Measurements from ENCODE around the gene DCBLD2. TPM values are rescaled to one million over a fixed set of nuclear protein-coding genes. Genes with fewer than 3 reads are reported as not detected.

DCBLD2 gene
- total RNA-seq, 1 experiment from 2014 or later, result 48.0 TPM

DNA sequence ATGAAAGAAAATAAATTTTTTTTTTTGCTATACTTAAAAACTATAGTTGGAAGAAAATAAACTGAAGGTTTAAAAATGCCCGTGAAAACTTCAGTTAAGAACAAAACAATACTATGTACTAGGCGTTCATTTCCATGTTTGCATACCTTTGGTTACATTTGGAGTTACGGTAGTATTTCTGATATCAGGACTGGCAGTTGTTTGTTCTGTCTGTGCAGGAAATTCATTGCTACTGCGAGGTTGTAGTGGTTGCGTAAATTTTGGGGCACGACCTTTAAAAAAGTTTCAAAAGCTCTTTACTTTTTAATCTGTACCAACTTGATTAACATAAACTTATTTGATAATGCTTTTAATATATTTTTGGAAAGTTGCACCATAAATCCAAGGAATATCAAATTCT lies 90.4 kb downstream of the DCBLD2 start:
- Histone ChIP-seq H2AFZ (ENCODE audit: low read length) (no peak overlapping the region), H4K5ac (ENCODE audit: insufficient read length, low read depth, low read length) (no peak overlapping the region), H3K4ac (ENCODE audit: low read depth, low read length) (no peak overlapping the region), H4K20me1 (ENCODE audit: control insufficient read depth, insufficient read depth, insufficient read length) (no peaks in the 10 kb centered on the region), H3K4me2 (ENCODE audit: insufficient read depth, insufficient read length, low read length) (no peak overlapping the region), H3K23ac (ENCODE audit: insufficient read length, low read depth, low read length) (no peak overlapping the region), H2BK12ac (ENCODE audit: insufficient read length, low read depth, low read length) (no peak overlapping the region), H2BK120ac (ENCODE audit: low read depth, low read length, poor library complexity, severe bottlenecking) (no peak overlapping the region), H3K79me2 (ENCODE audit: insufficient read depth, low read length) (no peaks in the 10 kb centered on the region), H3K14ac (ENCODE audit: insufficient read depth, low read length) (no peak overlapping the region), H4K91ac (ENCODE audit: insufficient read length, low read depth, low read length) (no peak overlapping the region), H2BK5ac (ENCODE audit: insufficient read length, low read length) (no peak overlapping the region), H3K9me3 (ENCODE audit: control insufficient read depth, low read depth, low read length) (no peaks in the 10 kb centered on the region), H2BK15ac (ENCODE audit: low read depth, low read length) (no peak overlapping the region), H3K4me1 (ENCODE audit: insufficient read depth, low read length) (no peaks in the 10 kb centered on the region), H3K18ac (ENCODE audit: insufficient read length, low read depth, low read length) (no peak overlapping the region), H3T11ph (ENCODE audit: low read length) (no peak overlapping the region), H3K23me2 (ENCODE audit: insufficient read length, low read depth, low read length, poor library complexity, severe bottlenecking) (no peaks in the 10 kb centered on the region), H2BK20ac (ENCODE audit: low read depth, low read length, poor library complexity, severe bottlenecking) (no peak overlapping the region), H3K9ac (ENCODE audit: extremely low read depth, insufficient read length, low read length) (no peak overlapping the region), H3K27me3 (ENCODE audit: insufficient read depth, low read length) (no peaks in the 10 kb centered on the region), H2AK5ac (ENCODE audit: insufficient read length, low read length) (no peak overlapping the region), H3K79me1 (ENCODE audit: insufficient read depth, low read depth, low read length, poor library complexity, severe bottlenecking) (no peaks in the 10 kb centered on the region), H4K8ac (replicated peaks; ENCODE audit: insufficient read length, low read depth, low read length) (no peak overlapping the region), H3K27ac (ENCODE audit: insufficient read length, low read depth, low read length) (no peak overlapping the region), H3K56ac (ENCODE audit: insufficient read length, low read depth, low read length) (no peak overlapping the region)
- Mint-ChIP-seq H3K9me3 (no peaks in the 10 kb centered on the region), H3K36me3 (ENCODE audit: insufficient read depth in 1 of 3, low read depth in 3 of 3) (peaks cover 25 to 64% (median 49%) of the 10 kb centered on the region in 3 experiments), H3K4me3 (no peak overlapping the region), H3K27me3 (ENCODE audit: low read depth) (no peaks in the 10 kb centered on the region), H3K4me1 (peaks cover 0 to 6% of the 10 kb centered on the region in 2 experiments; a peak in 3 of 4 replicates), H3K27ac (no peak overlapping the region)
- no CpG with 5 or more reads among the region's 6 CpGs for WGBS (ENCODE audit: extremely low coverage, insufficient read length, low lambda C conversion rate)
- TF ChIP-seq, protein P1, sequence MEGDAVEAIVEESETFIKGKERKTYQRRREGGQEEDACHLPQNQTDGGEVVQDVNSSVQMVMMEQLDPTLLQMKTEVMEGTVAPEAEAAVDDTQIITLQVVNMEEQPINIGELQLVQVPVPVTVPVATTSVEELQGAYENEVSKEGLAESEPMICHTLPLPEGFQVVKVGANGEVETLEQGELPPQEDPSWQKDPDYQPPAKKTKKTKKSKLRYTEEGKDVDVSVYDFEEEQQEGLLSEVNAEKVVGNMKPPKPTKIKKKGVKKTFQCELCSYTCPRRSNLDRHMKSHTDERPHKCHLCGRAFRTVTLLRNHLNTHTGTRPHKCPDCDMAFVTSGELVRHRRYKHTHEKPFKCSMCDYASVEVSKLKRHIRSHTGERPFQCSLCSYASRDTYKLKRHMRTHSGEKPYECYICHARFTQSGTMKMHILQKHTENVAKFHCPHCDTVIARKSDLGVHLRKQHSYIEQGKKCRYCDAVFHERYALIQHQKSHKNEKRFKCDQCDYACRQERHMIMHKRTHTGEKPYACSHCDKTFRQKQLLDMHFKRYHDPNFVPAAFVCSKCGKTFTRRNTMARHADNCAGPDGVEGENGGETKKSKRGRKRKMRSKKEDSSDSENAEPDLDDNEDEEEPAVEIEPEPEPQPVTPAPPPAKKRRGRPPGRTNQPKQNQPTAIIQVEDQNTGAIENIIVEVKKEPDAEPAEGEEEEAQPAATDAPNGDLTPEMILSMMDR (conservative IDR thresholded peaks at IDR 0.05), result no peak
- DNase-seq, result no peak
